SHP77 treated with DMSO at 0.1 percent for 48 hours (cell line): Measurements from ENCODE around the gene HNRNPLL.
A peak's percentile ranks its signal among the peaks of the same experiment; 100 is the strongest.

Source experiments
- DNase-seq: peaks from one replicate; lab custom pipeline; 2025; lab: John Stamatoyannopoulos, UW

Gene HNRNPLL

GRCh38 chr2:38528008-38528442, 74.7 kb downstream of the HNRNPLL start:
- peak; percentile 26 for DNase-seq

GRCh38 chr2:38527338-38528007, 75.3 kb downstream of the HNRNPLL start:
- DNase-seq, result no peak

- DNase-seq, result no peak
Observed at GRCh38 chr2:38526195-38526594, 76.5 kb downstream of the HNRNPLL start.

DNA sequence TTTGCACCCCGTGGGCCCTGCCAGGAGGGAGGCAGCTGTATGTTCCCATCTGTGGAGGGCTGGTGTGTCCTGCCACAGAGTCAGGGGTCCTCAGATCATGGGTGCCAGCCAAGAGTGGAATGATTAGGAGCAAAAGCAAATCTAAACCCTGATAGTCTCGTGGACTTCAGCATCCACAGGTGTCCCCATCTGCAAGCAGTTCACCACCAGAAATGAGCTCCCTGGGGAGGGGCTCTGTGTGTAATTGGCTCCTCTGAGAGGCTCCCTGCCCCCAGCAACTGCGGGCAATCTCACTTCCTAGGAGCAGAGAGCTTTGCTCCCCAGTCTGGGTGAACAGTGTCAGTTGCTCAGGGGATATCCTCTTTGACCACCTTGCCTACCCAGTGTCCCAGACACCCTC, 78.1 kb downstream of the HNRNPLL start:
- DNase-seq, result no peak

DNA sequence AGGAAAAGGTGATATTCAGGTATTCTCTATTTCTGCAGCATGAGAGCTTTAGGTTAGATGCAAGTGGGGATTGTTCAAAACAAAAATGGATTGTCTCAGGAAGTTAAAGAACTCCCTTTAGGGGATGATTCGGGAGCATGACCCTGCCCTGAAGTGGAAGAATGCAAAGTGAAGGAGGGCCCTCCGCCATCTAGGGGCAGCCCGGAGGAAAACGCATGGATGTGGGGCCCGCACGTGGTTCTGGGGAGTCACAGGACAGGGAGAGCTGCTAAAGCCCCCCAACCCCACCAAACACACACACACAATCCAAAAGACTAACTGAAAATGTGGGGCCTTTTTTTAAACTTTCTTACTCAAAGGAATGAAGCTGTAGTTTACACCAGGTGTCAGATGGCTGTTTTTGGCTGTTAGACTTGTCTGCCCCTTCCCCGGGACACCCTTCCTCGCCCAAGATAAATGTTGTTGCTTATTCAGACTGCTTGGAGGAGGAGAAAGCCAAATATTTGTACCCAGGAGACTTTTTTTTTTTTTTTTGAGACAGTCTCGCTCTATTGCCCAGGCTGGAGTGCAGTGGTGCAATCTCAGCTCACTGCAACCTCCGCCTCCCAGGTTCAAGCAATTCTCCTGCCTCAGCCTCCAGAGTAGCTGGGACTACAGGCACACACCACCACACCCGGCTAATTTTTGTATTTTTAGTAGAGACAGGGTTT, 78.8 kb downstream of the HNRNPLL start:
- no peak for DNase-seq

DNA sequence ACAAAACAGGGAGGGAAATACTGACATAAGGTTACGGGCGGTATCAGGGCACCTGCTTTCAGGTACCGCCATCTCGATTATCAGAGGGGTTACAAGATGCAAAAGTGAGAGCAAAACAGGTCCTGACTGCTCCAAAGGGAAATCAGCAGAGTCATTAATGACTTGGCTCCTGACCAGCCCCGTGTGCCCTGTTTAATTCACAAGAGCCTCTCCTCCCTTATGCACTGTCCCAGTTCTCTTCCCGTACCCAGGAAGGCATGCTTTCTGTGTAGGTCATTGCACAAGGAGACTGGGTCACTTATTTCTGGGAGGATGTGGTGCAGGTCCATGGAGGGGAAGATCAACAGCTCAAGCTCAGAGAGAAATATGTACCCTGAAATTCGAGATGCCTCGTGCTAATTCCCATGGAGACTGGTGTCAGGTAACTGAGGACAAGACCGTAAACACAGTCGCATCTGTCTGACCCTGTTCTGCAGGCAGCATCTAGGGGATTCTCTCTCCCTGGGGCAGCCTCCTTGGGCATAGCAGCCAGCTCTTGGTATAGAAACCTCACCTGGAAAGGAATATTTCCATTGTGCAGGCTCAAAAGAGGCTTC, 79.9 kb downstream of the HNRNPLL start:
- no peak for DNase-seq

GRCh38 chr2:38521835-38522234, 80.9 kb downstream of the HNRNPLL start:
- no peak for DNase-seq

GRCh38 chr2:38517284-38517683, 85.4 kb downstream of the HNRNPLL start:
- DNase-seq, result no peak

DNA sequence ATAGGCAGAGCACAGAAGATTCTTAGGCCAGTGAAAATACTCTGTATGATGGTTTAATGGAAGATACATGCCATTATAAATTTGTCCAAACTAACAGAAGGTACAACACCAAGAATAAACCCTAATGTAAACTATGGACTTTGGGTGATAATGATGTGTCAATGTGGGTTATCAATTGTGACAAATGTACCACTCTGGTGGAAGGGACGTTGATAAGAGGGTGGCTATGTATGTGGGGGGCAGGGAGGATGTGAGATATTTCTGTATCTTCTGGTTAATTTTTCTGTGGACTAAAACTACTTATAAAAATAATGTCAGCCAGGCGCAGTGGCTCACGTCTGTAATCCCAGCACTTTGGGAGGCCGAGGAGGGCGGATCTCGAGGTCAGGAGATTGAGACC, 86.2 kb downstream of the HNRNPLL start:
- DNase-seq, result no peak

DNA sequence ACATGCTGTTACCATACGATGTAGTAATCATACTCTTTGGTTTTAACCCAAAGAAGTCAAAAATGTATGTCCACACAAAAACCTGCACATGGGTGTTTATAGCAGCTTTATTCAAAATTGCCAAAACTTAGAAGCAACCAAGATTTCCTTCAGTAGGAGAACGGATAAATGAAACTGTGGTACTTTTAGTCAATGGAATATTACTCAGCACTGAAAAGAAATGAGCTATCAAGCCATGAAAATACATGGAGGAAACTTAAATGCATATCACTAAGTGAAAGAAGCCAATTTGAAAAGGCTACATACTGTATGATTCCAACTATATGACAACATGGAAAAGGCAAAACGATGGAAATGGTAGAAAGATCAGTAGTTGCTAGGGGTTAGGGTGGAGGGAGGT, 86.6 kb downstream of the HNRNPLL start:
- DNase-seq, result no peak

GRCh38 chr2:38515155-38516074, 87.3 kb downstream of the HNRNPLL start:
- no peak for DNase-seq

GRCh38 chr2:38514603-38515154, 88.0 kb downstream of the HNRNPLL start:
- DNase-seq, result no peak

- DNase-seq, result no peak
Observed at GRCh38 chr2:38512211-38512610, 90.5 kb downstream of the HNRNPLL start.
